Tracheal epithelial cell (primary cell): ENCODE measurements around the gene ITPR2. TPM values are rescaled to one million over a fixed set of nuclear protein-coding genes. Genes with fewer than 3 reads are reported as not detected.

Experiments used
- total RNA-seq: library from RNA; depleted of rRNA; stranded (reverse); fragments of >200 nt; gene quantifications from 2 replicates; pipeline ENCODE4 v1.2.1, GENCODE V29; 2014

Gene ITPR2
- 6.6 and 13.3 TPM in 2 replicates for total RNA-seq

DNA sequence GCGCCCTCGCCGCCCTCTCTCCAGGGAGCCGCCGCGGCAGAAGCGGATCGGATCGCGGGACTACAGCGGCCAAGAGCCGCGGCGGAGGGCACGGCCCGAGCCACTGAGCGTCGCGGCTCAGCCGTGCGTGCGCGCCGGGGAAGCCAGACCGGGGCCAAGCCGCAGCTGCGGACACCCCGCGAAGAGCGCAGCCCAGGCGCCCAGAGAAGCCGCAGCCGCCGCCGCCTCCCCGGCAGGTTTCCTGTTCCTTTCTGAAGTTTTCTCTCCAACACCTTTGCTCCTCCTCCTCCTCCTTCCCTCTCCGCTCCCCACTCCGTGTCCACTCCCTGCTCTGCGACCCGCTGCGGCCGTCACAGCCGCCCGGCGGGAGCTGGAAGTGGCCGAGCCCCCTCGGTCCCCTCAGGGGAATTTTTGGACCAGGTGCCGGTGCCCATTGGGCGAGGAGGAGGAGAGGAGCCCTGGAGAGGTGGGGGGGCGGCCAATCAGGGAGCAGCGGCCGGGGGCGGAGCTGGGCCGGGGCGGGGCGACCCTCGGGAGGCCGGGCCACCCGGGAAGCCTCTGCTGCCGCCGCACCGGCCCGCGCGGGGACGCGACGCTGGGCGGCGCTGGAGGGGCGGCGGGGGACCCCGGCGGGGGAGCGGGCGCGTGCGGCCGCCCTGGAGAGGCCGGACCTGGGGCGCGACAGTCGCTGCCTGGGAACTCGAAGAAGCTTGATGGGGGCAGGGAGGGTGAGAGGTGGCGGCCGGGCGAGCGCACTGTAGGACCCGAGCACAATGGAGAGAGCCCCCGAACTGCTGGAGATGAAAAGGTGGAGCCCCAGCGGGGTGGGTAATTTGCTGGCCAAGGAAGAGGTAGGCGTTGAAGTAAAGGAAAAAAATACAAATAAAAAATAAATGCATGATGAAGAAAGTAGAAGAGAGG, at the start of gene ITPR2:
TSS of gene ITPR2 (minus strand) at position 373 of the 921 bp plus-strand sequence. CDS start 413 bp downstream, outside the sequence.

Other genes with a start within 250 kb of the ITPR2 start
- gene INTS13, start 104.8 kb upstream of the ITPR2 start, total RNA-seq, result 44.6 and 48.8 TPM in 2 replicates
- gene FGFR1OP2, start 105.3 kb upstream of the ITPR2 start, total RNA-seq, result 36.7 and 48.4 TPM in 2 replicates
- 314 and 413 TPM in 2 replicates for gene TM7SF3, start 181.2 kb upstream of the ITPR2 start, total RNA-seq
- gene MED21, start 189.4 kb upstream of the ITPR2 start, total RNA-seq, result 42.9 and 69.5 TPM in 2 replicates
- not detected in 2 replicates for gene C12orf71, start 249.4 kb upstream of the ITPR2 start, total RNA-seq